ENCODE results near the gene SLC26A1. TPM values are rescaled to one million over a fixed set of nuclear protein-coding genes. Genes with fewer than 3 reads are reported as not detected.

The SLC26A1 gene
- total and polyA plus RNA-seq, 2 of the 13 experiments (the other 11 are each of a cell fraction or from before 2014, with no cell fraction given) = 5.4 to 22.9 TPM

- TF ChIP-seq, protein P1, sequence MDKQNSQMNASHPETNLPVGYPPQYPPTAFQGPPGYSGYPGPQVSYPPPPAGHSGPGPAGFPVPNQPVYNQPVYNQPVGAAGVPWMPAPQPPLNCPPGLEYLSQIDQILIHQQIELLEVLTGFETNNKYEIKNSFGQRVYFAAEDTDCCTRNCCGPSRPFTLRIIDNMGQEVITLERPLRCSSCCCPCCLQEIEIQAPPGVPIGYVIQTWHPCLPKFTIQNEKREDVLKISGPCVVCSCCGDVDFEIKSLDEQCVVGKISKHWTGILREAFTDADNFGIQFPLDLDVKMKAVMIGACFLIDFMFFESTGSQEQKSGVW (CRISPR knock-in tag; IDR thresholded peaks at IDR 0.05; ENCODE audit: borderline replicate concordance) = no peak
- TF ChIP-seq ZNF713 (CRISPR knock-in tag; IDR thresholded peaks at IDR 0.05) (0 out of 2 replicates have a peak, but pooled peaks have one; percentile 44), PATZ1 (CRISPR knock-in tag; IDR thresholded peaks at IDR 0.05) (peak; percentile 63; the same call in 1 of the 2 replicates), ZNF121 (CRISPR knock-in tag; IDR thresholded peaks at IDR 0.05) (peak; percentile 89), ZNF83 (CRISPR knock-in tag; IDR thresholded peaks at IDR 0.05; ENCODE audit: borderline replicate concordance) (0 out of 2 replicates have a peak, but pooled peaks have one; percentile 47), FOXP4 (CRISPR knock-in tag; IDR thresholded peaks at IDR 0.05) (peak; percentile 88), MZF1 (CRISPR knock-in tag; IDR thresholded peaks at IDR 0.05; ENCODE audit: borderline replicate concordance) (no peak), JDP2 (CRISPR knock-in tag; IDR thresholded peaks at IDR 0.05; ENCODE audit: borderline replicate concordance) (no peak; the same call in 1 of the 2 replicates), ZFP36L1 (CRISPR knock-in tag; IDR thresholded peaks at IDR 0.05) (peak; percentile 69; the same call in 1 of the 2 replicates), PRMT3 (CRISPR knock-in tag; IDR thresholded peaks at IDR 0.05; ENCODE audit: borderline replicate concordance, low read depth) (0 out of 2 replicates have a peak, but pooled peaks have one; percentile 27), PITX1 (CRISPR knock-in tag; IDR thresholded peaks at IDR 0.05) (peak; percentile 92), KLF12 (CRISPR knock-in tag; IDR thresholded peaks at IDR 0.05; ENCODE audit: borderline replicate concordance) (0 out of 2 replicates have a peak, but pooled peaks have one; percentile 12), AGO1 (IDR thresholded peaks at IDR 0.05; ENCODE audit: low read depth, low read length, poor library complexity, severe bottlenecking) (peak; percentile 52), ELF4 (CRISPR knock-in tag; IDR thresholded peaks at IDR 0.05; ENCODE audit: borderline replicate concordance) (0 out of 2 replicates have a peak, but pooled peaks have one; percentile 28), NPAS2 (CRISPR knock-in tag; IDR thresholded peaks at IDR 0.05; ENCODE audit: borderline replicate concordance) (no peak), PLRG1 (conservative IDR thresholded peaks at IDR 0.05) (no peak), CBX2 (IDR thresholded peaks at IDR 0.05; ENCODE audit: low read depth, low read length) (no peak), CBX2 (CRISPR knock-in tag; IDR thresholded peaks at IDR 0.05; ENCODE audit: low read depth) (no peak), ZNF205 (CRISPR knock-in tag; IDR thresholded peaks at IDR 0.05) (peak; percentile 76; the same call in 1 of the 2 replicates), U2AF2 (IDR thresholded peaks at IDR 0.05; ENCODE audit: low read depth, low read length) (0 out of 2 replicates have a peak, but pooled peaks have one; percentile 10), SMAD9 (CRISPR knock-in tag; IDR thresholded peaks at IDR 0.05) (peak; percentile 61; the same call in 1 of the 2 replicates)
- TF ChIP-seq, protein P2, sequence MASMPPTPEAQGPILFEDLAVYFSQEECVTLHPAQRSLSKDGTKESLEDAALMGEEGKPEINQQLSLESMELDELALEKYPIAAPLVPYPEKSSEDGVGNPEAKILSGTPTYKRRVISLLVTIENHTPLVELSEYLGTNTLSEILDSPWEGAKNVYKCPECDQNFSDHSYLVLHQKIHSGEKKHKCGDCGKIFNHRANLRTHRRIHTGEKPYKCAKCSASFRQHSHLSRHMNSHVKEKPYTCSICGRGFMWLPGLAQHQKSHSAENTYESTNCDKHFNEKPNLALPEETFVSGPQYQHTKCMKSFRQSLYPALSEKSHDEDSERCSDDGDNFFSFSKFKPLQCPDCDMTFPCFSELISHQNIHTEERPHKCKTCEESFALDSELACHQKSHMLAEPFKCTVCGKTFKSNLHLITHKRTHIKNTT (CRISPR knock-in tag; IDR thresholded peaks at IDR 0.05) = no peak
Observed at GRCh38 chr4:992297-993110, 700 bp downstream of the SLC26A1 start (continued).

Data from HepG2 (cell line).